Uterus (tissue), 4 donors: ENCODE results near the gene TMPRSS9. TPM values are rescaled to one million over a fixed set of nuclear protein-coding genes. Genes with fewer than 3 reads are reported as not detected.
"Not testable (repeated sequence)": the region's sequence is repeated elsewhere in the genome, so short reads cannot be mapped to it uniquely, and the experiment has no call there.

Experiments used
- DNase-seq, 2 donors: peaks; one replicate each; pipeline ENCODE4 v3.0.0-alpha.2; 2019 to 2020
- H3K27ac ChIP-seq, 2 donors: fragments of 200-600 bp; sonication (generic); 1 replicate in 1 of 2; 2 replicates in 1 of 2; pipeline ENCODE4 v1.5.1; 2016 to 2018
- H3K27me3 ChIP-seq, 2 donors: fragments of 200-600 bp; sonication (generic); one replicate each; pipeline ENCODE4 v1.5.1; 2018 to 2019; ENCODE audit warnings: control low read depth in 1 of 2
- H3K36me3 ChIP-seq, 2 donors: fragments of 200-600 bp; sonication (generic); one replicate each; pipeline ENCODE4 v1.5.1; 2019; ENCODE audit warnings: control low read depth in 1 of 2
- H3K4me1 ChIP-seq, 2 donors: fragments of 200-600 bp; sonication (generic); one replicate each; pipeline ENCODE4 v1.5.1; 2018 to 2019; ENCODE audit warnings: control low read depth in 1 of 2
- H3K4me3 ChIP-seq, 2 donors: fragments of 200-600 bp; sonication (generic); 1 replicate in 1 of 2; 2 replicates in 1 of 2; pipeline ENCODE4 v1.5.1; 2018 to 2019; ENCODE audit warnings: mild to moderate bottlenecking in 1 of 2
- H3K9me3 ChIP-seq, 2 donors: fragments of 200-600 bp; sonication (generic); one replicate each; pipeline ENCODE4 v1.5.1; 2019; ENCODE audit warnings: control low read depth in 1 of 2
- CTCF ChIP-seq, 4 experiments: fragments of 200-600 bp in 2 of 4; fragments of 450-650 bp in 2 of 4; sonication (generic) in 2 of 4; IDR thresholded peaks; one replicate each; pipeline ENCODE4 v1.5.1; 2016 to 2019; ENCODE audit warnings: antibody characterized with exemption in 4 of 4, mild to moderate bottlenecking in 2 of 4, moderate library complexity in 1 of 4
- POLR2A ChIP-seq, 2 donors: fragments of 450-650 bp; IDR thresholded peaks; one replicate each; pipeline ENCODE4 v1.6.1; 2016; ENCODE audit warnings: antibody characterized with exemption in 2 of 2, mild to moderate bottlenecking in 1 of 2, moderate library complexity in 1 of 2
- intact Hi-C: fragments of 100-400 bp; cut with DNase I; formaldehyde crosslinking; loops from one replicate; pipeline ENCODE4 v1.15.1; 2023; ENCODE audit warnings: low total_unique reads
- total RNA-seq, 4 donors: library from RNA; depleted of rRNA in 3 of 4; stranded (reverse); fragments of >200 nt in 3 of 4; gene quantifications; one replicate each; pipeline versions ENCODE4 v1.1.0 to v1.2.4, GENCODE V29; 2014 to 2023
- donor health status: DM: yes; HTN: yes; CAD: no.

The TMPRSS9 gene
- total RNA-seq, 4 donors from 2014 or later: 0.69 TPM; not detected in 3

GRCh38 chr19:2462635-2463421 is 102.8 kb downstream of the TMPRSS9 start:
- no peaks in the 10 kb centered on the region for H3K27me3 ChIP-seq
- peaks cover 0 to 8% of the 10 kb centered on the region in 2 donors for H3K4me1 ChIP-seq
- H3K4me3 ChIP-seq: peak overlapping the region; percentile 30 to 60
- no peaks in the 10 kb centered on the region for H3K36me3 ChIP-seq
- intact Hi-C loops: no loop called here
- DNase-seq: peak; percentile 90 to 94
- TF ChIP-seq POLR2A (IDR thresholded peaks at IDR 0.05) (peak in 1 of 2 donors; percentile 68), CTCF (IDR thresholded peaks at IDR 0.05) (peak in 2 of 4 experiments; percentile 36 to 59)
- H3K27ac ChIP-seq: peak overlapping the region; percentile 61 to 68
- H3K9me3 ChIP-seq: no peaks in the 10 kb centered on the region

GRCh38 chr19:2463694-2464093 is 103.6 kb downstream of the TMPRSS9 start:
- intact Hi-C loops, H3K27ac ChIP-seq, H3K36me3 ChIP-seq, H3K27me3 ChIP-seq, H3K4me1 ChIP-seq, H3K9me3 ChIP-seq, DNase-seq, H3K4me3 ChIP-seq: not testable (repeated sequence)

GRCh38 chr19:2464389-2464788 is 104.3 kb downstream of the TMPRSS9 start:
- H3K4me1 ChIP-seq: peaks cover 0 to 8% of the 10 kb centered on the region in 2 donors
- H3K27ac ChIP-seq: no peak overlapping the region
- DNase-seq: no peak
- intact Hi-C loops: no loop called here
- no peaks in the 10 kb centered on the region for H3K9me3 ChIP-seq
- H3K27me3 ChIP-seq: no peaks in the 10 kb centered on the region
- no peak for TF ChIP-seq CTCF (IDR thresholded peaks at IDR 0.05)
- H3K36me3 ChIP-seq: no peaks in the 10 kb centered on the region
- no peak overlapping the region for H3K4me3 ChIP-seq

- Histone ChIP-seq H3K36me3 (no peaks in the 10 kb centered on the region), H3K27ac (no peak overlapping the region), H3K27me3 (no peaks in the 10 kb centered on the region), H3K9me3 (no peaks in the 10 kb centered on the region), H3K4me1 (no peaks in the 10 kb centered on the region), H3K4me3 (no peak overlapping the region)
- TF ChIP-seq CTCF (IDR thresholded peaks at IDR 0.05) (no peak), POLR2A (IDR thresholded peaks at IDR 0.05) (no peak)
- no peak for DNase-seq
- intact Hi-C loops: no loop called here
These were observed 108.5 kb downstream of the TMPRSS9 start for GRCh38 chr19:2468596-2468995.

- intact Hi-C loops: no loop called here
- Histone ChIP-seq H3K27ac (no peak overlapping the region), H3K4me1 (no peaks in the 10 kb centered on the region), H3K4me3 (no peak overlapping the region), H3K9me3 (no peaks in the 10 kb centered on the region), H3K36me3 (no peaks in the 10 kb centered on the region), H3K27me3 (no peaks in the 10 kb centered on the region)
- DNase-seq: no peak
- TF ChIP-seq POLR2A (IDR thresholded peaks at IDR 0.05) (no peak), CTCF (IDR thresholded peaks at IDR 0.05) (no peak)
These were observed 109.2 kb downstream of the TMPRSS9 start for GRCh38 chr19:2469102-2469914.

- H3K27ac ChIP-seq, H3K4me3 ChIP-seq, H3K36me3 ChIP-seq, H3K27me3 ChIP-seq, DNase-seq, H3K9me3 ChIP-seq, H3K4me1 ChIP-seq: not testable (repeated sequence)
- intact Hi-C loops: loop anchor here (10.0 kb wide), 1 partner anchor 105 kb away; no protein-coding TSS in a partner anchor
These were observed 109.8 kb downstream of the TMPRSS9 start for GRCh38 chr19:2469915-2470200.
